ENCODE measurements around the gene CREB5. TPM values are rescaled to one million over a fixed set of nuclear protein-coding genes. Genes with fewer than 3 reads are reported as not detected.

Gene CREB5
- total RNA-seq, 1 donor from 2014 or later: not detected

DNA sequence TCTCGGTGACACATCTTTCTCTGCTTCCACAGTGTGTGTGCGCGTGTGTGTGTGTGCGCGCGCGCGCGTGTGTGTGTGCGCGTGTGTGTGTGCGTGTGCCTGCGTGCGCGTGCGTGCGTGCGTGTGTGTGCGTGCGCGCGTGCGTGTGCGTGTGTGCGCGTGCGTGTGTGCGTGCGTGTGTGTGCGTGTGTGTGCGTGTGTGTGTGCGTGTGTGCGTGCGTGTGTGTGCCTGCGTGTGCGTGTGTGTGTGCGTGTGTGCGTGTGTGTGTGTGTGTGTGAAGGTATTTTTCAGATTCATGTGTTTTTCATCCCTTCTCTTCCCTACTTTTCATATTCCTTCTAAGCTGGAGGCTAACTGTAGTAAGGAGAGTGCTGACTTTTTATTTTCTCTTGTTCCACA lies 148.4 kb downstream of the CREB5 start:
- H3K27me3 Mint-ChIP-seq (ENCODE audit: low read depth): peaks cover 2% of the 10 kb centered on the region
- H3K4me1 Mint-ChIP-seq (ENCODE audit: low read depth): no peaks in the 10 kb centered on the region
- intact Hi-C loops (cut with micrococcal nuclease): no loop called here
- no peak overlapping the region for H3K27ac Mint-ChIP-seq
- no peaks in the 10 kb centered on the region for H3K9me3 Mint-ChIP-seq
- no peaks in the 10 kb centered on the region for H3K36me3 Mint-ChIP-seq (ENCODE audit: low read depth)
- H3K4me3 Mint-ChIP-seq (ENCODE audit: low read depth): no peak overlapping the region
- no peak for DNase-seq (ENCODE audit: low spot score)

DNA sequence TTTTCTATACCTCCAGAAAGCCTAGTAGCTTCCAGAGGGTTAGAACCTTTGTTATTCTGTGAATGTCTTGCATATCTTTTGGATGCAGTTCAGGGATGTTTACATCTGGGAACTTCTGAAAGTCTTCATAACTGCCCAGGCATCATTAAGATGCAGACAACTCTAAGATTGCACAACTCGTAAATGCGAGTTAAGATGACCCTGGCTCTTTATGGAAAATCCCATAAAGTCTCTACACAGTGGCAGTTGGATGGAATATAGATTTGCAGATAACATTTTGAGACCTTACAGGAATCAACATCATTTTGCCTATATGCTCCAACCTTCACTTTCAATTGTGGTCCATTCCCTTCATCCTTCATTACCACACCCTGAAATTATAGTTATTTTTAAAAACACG lies 151.7 kb downstream of the CREB5 start:
- no peaks in the 10 kb centered on the region for H3K4me1 Mint-ChIP-seq (ENCODE audit: low read depth)
- no peaks in the 10 kb centered on the region for H3K36me3 Mint-ChIP-seq (ENCODE audit: low read depth)
- H3K9me3 Mint-ChIP-seq: no peaks in the 10 kb centered on the region
- no peak overlapping the region for H3K4me3 Mint-ChIP-seq (ENCODE audit: low read depth)
- H3K27ac Mint-ChIP-seq: no peak overlapping the region
- no peaks in the 10 kb centered on the region for H3K27me3 Mint-ChIP-seq (ENCODE audit: low read depth)
- no peak for DNase-seq (ENCODE audit: low spot score)
- intact Hi-C loops (cut with micrococcal nuclease): no loop called here

DNA sequence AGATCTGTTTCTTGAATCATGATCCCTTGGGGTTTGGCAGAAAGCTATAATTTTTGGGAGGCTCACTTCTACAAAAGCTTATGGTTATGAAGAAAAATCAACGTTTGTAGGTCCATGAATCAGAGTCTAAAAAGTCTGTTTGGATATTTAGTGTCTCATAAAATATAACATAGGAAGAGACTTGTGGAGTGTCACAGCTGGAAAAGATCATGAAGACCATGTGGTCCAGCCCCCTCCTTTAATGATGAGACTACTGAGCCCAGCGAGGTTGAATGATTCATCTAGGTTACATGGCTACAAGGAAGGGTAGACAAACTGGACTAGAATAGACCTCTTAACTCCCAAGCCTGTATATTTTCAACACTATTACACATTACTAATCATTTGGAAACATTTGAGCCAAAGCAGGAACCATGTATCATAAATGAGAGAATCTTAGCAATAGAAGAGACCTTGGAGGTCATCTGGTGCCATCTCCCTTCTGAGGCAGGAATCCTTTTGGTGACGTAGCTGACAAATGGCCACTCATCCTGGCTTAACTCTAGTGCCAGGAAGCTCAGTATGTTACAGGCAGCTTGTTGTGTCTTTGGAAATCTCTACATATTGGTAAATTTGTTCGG lies 152.5 kb downstream of the CREB5 start:
- intact Hi-C loops (cut with micrococcal nuclease): no loop called here
- H3K4me3 Mint-ChIP-seq (ENCODE audit: low read depth): no peak overlapping the region
- no peak for DNase-seq (ENCODE audit: low spot score)
- H3K9me3 Mint-ChIP-seq: no peaks in the 10 kb centered on the region
- H3K36me3 Mint-ChIP-seq (ENCODE audit: low read depth): no peaks in the 10 kb centered on the region
- no peak overlapping the region for H3K27ac Mint-ChIP-seq
- no peaks in the 10 kb centered on the region for H3K27me3 Mint-ChIP-seq (ENCODE audit: low read depth)
- H3K4me1 Mint-ChIP-seq (ENCODE audit: low read depth): no peaks in the 10 kb centered on the region

DNA sequence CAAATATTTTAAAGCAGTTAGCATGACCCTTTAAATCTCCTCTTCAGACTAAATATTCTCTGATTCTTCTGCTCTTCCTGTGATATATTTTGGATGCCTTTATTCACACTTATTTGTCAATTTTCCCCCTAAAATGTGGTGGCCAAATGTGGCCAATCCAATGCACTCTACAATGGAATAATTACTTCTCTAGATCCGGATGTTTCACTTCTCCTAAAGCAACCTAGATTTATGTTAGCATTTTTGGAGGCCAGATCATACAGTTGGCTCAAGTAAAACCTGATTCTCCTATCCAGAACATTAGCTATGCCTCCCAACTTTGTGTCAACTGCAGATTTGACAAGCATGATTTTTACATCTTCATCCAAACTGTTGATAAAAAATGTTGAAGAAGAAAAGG lies 153.7 kb downstream of the CREB5 start:
- H3K27ac Mint-ChIP-seq: no peak overlapping the region
- H3K4me3 Mint-ChIP-seq (ENCODE audit: low read depth): no peak overlapping the region
- H3K9me3 Mint-ChIP-seq: no peaks in the 10 kb centered on the region
- no peaks in the 10 kb centered on the region for H3K27me3 Mint-ChIP-seq (ENCODE audit: low read depth)
- no peaks in the 10 kb centered on the region for H3K4me1 Mint-ChIP-seq (ENCODE audit: low read depth)
- intact Hi-C loops (cut with micrococcal nuclease): no loop called here
- H3K36me3 Mint-ChIP-seq (ENCODE audit: low read depth): no peaks in the 10 kb centered on the region
- no peak for DNase-seq (ENCODE audit: low spot score)

DNA sequence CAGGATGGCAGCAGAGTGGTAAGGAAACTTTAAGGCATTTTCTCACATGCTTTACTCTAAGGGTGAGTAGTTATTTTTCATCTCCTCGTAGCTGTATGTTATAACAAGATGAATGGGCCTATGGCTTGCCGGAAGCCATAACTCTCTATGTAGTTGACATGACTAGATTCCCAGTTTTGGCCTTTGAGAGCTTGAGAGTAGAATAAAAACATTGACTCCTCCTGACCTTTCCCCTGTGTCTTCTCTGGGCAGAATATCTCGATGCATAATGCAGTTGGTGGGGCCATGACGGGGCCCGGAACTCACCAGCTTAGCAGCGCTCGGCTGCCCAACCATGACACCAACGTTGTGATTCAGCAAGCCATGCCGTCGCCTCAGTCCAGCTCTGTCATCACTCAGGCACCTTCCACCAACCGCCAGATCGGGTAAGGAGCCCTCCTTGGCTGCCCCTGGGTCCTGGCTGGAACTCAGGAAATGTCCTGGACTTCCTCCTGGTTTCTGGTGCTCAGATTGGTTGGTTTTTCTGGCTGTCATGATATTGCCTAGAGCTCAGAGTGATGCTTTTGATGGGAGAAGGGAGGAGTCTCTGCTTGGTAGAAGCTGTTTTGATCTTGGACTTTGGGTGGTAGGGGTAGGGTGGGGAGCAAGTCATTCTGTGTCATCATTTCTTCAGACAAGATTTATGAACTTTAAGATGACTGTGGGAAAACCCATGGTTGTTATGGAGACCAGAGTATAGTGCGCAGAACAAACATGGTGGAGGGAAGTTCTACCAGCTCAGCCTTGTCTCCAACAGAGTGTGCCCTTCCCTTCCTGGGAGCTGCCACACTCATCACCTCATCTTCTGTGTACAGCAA lies 158.0 kb downstream of the CREB5 start:
- no peak overlapping the region for H3K4me3 Mint-ChIP-seq (ENCODE audit: low read depth)
- H3K27ac Mint-ChIP-seq: no peak overlapping the region
- no peak for DNase-seq (ENCODE audit: low spot score)
- H3K4me1 Mint-ChIP-seq (ENCODE audit: low read depth): no peaks in the 10 kb centered on the region
- H3K9me3 Mint-ChIP-seq: no peaks in the 10 kb centered on the region
- H3K27me3 Mint-ChIP-seq (ENCODE audit: low read depth): peaks cover 3% of the 10 kb centered on the region
- no peaks in the 10 kb centered on the region for H3K36me3 Mint-ChIP-seq (ENCODE audit: low read depth)
- intact Hi-C loops (cut with micrococcal nuclease): no loop called here

DNA sequence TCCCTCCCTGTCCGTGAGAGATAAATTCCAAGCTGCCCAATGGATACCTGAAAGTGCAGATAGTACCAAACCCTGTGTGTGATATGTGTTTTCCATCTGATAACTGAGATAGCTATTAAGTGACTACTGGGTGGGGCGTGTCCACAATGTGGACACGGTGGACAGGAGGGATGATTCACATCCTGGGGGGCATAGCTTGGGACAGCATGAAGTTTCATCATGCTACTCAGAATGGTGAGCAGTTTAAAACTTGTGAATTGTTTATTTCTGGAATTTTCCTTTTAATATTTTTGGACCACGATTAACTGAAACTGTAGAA lies 158.6 kb downstream of the CREB5 start:
- DNase-seq (ENCODE audit: low spot score): no peak
- Mint-ChIP-seq H3K4me1 (ENCODE audit: low read depth) (no peaks in the 10 kb centered on the region), H3K27ac (no peak overlapping the region), H3K36me3 (ENCODE audit: low read depth) (no peaks in the 10 kb centered on the region), H3K27me3 (ENCODE audit: low read depth) (peaks cover 3% of the 10 kb centered on the region), H3K9me3 (no peaks in the 10 kb centered on the region), H3K4me3 (ENCODE audit: low read depth) (no peak overlapping the region)
- intact Hi-C loops (cut with micrococcal nuclease): no loop called here

DNA sequence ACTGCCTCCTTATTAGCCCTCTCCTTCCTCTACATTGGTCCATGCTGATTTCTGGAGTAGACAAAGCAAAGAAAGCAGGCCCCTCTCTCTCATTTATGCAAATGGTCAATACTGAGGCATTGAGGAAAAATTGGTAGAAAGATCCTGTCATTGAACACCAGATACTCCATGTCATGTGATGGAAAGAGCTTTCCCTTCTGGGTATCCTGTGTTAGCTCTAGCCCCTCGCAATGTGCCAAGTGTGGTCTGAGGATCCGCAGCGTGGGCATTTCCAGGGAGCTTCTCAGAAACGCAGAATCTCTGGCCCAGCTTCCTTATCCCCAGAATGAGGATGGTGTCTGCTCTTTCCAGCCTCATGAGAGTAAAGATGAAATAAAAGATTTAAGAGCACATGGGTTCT lies 159.1 kb downstream of the CREB5 start:
- DNase-seq (ENCODE audit: low spot score): no peak
- Mint-ChIP-seq H3K9me3 (no peaks in the 10 kb centered on the region), H3K4me3 (ENCODE audit: low read depth) (no peak overlapping the region), H3K36me3 (ENCODE audit: low read depth) (no peaks in the 10 kb centered on the region), H3K27me3 (ENCODE audit: low read depth) (peaks cover 3% of the 10 kb centered on the region), H3K4me1 (ENCODE audit: low read depth) (no peaks in the 10 kb centered on the region), H3K27ac (no peak overlapping the region)
- intact Hi-C loops (cut with micrococcal nuclease): no loop called here

DNA sequence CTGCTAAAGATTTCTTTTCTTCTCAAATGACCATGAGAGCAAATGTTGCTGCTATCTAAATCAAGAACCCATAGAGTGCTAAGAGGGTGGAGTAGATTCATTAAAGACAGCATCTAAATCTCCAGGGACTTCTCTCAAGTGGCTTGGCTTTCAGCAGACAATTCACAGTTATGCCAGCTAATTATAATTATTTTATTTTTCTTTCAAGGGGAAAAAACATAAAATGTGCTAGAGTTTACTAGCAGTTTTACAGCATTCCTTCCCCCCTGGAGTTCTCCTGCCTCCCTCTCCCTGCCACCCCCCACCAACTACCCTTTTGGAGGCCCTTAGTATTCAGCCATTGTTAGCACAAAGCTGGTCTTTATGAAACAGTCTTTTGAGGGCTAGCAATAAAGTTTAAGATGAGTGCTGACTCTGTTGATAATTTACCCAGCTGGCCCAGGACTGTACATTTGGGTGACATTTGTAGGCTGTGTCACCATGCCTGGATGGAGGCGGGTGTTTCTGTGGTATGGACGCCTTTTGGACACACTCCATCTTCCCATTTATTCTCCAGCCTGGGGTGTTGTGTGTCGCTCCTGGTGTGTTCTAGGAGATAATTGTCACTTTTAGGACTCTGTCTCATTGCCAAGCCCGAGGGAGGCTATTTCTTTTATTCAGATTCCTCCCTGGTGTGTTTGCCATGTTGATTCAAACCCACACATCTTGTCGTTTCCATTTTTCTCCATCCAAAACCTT lies 160.2 kb downstream of the CREB5 start:
- Mint-ChIP-seq H3K27me3 (ENCODE audit: low read depth) (peaks cover 3% of the 10 kb centered on the region), H3K27ac (no peak overlapping the region), H3K4me1 (ENCODE audit: low read depth) (no peaks in the 10 kb centered on the region), H3K4me3 (ENCODE audit: low read depth) (no peak overlapping the region), H3K36me3 (ENCODE audit: low read depth) (no peaks in the 10 kb centered on the region), H3K9me3 (no peaks in the 10 kb centered on the region)
- no peak for DNase-seq (ENCODE audit: low spot score)
- intact Hi-C loops (cut with micrococcal nuclease): no loop called here

DNA sequence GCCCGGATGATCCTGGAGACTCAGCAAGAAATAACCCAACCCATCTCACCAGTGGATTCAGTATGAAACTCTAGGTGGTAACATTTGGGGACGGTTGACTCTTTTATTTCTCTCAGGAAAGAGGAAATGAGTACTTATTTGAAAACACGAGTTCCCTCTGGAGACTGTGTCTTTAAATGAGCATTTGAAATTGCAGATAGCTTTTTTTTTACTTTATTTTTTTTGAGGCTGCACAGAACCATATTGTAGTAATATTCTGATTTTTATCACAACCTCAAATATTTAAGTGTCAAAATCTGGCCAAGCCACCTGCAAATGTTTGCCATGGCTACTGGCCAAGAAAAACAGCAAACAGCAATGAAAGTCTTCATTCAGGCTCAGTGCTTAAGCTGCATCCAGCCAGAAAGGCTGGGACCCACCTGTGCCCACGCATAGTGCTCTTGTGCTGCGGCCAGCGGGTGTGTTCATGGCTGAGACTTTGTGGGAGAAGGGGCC lies 160.8 kb downstream of the CREB5 start:
- no peak for DNase-seq (ENCODE audit: low spot score)
- Mint-ChIP-seq H3K27me3 (ENCODE audit: low read depth) (peaks cover 6% of the 10 kb centered on the region), H3K9me3 (no peaks in the 10 kb centered on the region), H3K36me3 (ENCODE audit: low read depth) (no peaks in the 10 kb centered on the region), H3K27ac (no peak overlapping the region), H3K4me1 (ENCODE audit: low read depth) (no peaks in the 10 kb centered on the region), H3K4me3 (ENCODE audit: low read depth) (no peak overlapping the region)
- intact Hi-C loops (cut with micrococcal nuclease): no loop called here

DNA sequence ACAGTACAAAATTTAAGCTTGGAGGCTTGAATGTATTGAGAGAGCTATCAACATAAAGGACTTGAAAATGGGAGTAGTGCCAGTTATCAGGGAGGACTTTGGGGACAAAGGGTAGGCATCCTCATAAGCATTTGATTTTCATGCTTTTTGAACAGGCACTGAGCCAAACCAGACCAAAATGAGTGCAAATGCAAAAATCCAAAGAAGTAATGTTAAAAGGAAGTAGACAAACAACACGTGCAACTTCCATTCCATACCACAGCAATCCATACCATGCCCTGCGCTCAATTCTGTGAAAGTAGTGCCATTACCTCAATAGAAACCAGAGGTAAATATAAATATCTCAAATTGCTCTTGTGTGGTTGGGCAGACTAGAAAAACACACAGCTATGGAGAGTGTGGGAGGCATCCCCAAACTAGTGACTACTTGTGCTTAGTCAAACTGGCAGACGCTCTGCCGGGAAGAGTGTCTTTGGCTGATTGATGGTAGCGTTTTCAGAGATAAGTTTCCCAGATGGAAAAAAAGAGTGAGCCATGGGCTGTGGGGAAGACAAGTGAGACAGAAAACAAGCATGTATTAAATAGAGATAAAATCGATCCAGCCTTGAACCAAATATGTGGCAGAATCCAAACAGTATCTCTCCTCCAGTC lies 161.5 kb downstream of the CREB5 start:
- no peaks in the 10 kb centered on the region for H3K36me3 Mint-ChIP-seq (ENCODE audit: low read depth)
- intact Hi-C loops (cut with micrococcal nuclease): no loop called here
- H3K4me3 Mint-ChIP-seq (ENCODE audit: low read depth): no peak overlapping the region
- no peak for DNase-seq (ENCODE audit: low spot score)
- no peaks in the 10 kb centered on the region for H3K9me3 Mint-ChIP-seq
- H3K27me3 Mint-ChIP-seq (ENCODE audit: low read depth): peaks cover 6% of the 10 kb centered on the region
- no peak overlapping the region for H3K27ac Mint-ChIP-seq
- no peaks in the 10 kb centered on the region for H3K4me1 Mint-ChIP-seq (ENCODE audit: low read depth)

DNA sequence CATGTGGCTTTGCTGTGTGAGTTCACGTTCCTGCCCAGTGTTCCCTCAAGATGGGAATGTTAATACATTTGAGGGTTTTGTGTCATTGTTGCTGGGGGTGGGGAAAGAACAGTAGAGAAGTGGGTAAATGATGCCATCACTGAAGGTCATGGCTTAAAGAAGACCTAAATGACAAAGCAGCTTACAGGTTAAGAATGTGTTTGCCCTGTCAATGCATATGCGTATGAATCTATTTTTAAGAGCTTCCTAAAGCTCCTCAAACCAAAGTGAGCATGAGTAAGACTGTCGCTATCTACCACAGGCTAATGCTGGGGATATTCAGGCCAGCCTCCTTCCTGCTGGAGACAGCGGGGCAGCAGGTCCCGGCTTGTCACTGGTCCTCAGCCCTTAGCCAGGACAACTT lies 162.9 kb downstream of the CREB5 start:
- no peak overlapping the region for H3K4me3 Mint-ChIP-seq (ENCODE audit: low read depth)
- no peak overlapping the region for H3K27ac Mint-ChIP-seq
- DNase-seq (ENCODE audit: low spot score): no peak
- H3K9me3 Mint-ChIP-seq: no peaks in the 10 kb centered on the region
- H3K27me3 Mint-ChIP-seq (ENCODE audit: low read depth): peaks cover 6% of the 10 kb centered on the region
- H3K4me1 Mint-ChIP-seq (ENCODE audit: low read depth): no peaks in the 10 kb centered on the region
- intact Hi-C loops (cut with micrococcal nuclease): no loop called here
- no peaks in the 10 kb centered on the region for H3K36me3 Mint-ChIP-seq (ENCODE audit: low read depth)

DNA sequence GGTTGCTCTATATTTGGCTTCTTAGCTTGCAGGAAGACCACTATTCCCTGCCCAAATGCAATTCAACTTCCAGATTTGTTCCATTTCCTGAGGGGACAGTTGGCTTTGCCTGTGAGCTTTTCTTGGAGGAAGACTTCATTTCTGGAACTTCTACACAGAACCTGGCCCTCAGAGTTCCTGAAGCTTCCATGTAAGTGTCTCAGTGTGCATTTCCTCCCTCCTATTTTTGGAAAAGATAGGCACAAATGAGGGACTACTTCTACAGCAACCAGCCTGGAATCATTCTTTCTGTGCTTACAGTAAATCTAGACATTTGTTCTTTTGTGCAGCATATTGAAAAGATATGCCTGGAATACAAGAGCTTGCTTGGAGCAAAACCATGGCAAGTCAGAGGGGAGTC lies 164.3 kb downstream of the CREB5 start:
- no peaks in the 10 kb centered on the region for H3K9me3 Mint-ChIP-seq
- no peak for DNase-seq (ENCODE audit: low spot score)

DNA sequence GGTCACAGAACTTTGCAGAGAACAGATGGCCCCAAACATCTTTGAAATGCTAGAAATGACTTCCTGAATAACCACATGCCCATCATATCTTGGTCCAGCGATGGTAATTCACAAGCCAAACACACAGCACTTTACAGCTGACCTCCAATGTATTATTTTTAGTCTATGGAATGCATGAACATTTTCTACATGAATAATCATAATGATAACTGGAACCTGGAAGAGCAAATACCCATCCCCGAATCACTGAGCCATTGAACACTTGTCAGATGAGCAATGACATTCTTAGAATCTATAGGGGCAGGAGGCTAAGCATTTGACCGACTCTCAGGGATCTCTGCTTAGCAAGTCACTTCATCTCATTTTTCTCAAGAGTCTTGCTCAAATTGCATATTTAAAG lies 167.3 kb downstream of the CREB5 start:
- Mint-ChIP-seq H3K36me3 (ENCODE audit: low read depth) (no peaks in the 10 kb centered on the region), H3K4me1 (ENCODE audit: low read depth) (no peaks in the 10 kb centered on the region), H3K27me3 (ENCODE audit: low read depth) (peaks cover 7% of the 10 kb centered on the region), H3K27ac (no peak overlapping the region), H3K9me3 (no peaks in the 10 kb centered on the region), H3K4me3 (ENCODE audit: low read depth) (no peak overlapping the region)
- intact Hi-C loops (cut with micrococcal nuclease): no loop called here
- no peak for DNase-seq (ENCODE audit: low spot score)

More for the DNA sequence above, 164.3 kb downstream of the CREB5 start:
- H3K36me3 Mint-ChIP-seq (ENCODE audit: low read depth): no peaks in the 10 kb centered on the region
- no peak overlapping the region for H3K4me3 Mint-ChIP-seq (ENCODE audit: low read depth)
- intact Hi-C loops (cut with micrococcal nuclease): no loop called here
- H3K27ac Mint-ChIP-seq: no peak overlapping the region
- H3K4me1 Mint-ChIP-seq (ENCODE audit: low read depth): no peaks in the 10 kb centered on the region
- H3K27me3 Mint-ChIP-seq (ENCODE audit: low read depth): peaks cover 6% of the 10 kb centered on the region
